HEK293T (cell line): ENCODE data around the gene RPRD1B.
A peak's percentile ranks its signal among the peaks of the same experiment; 100 is the strongest.

Experiments used
- CTCF ChIA-PET: fragments of 350-600 bp; formaldehyde crosslinking; extraction: SDS; loops from one replicate; lab custom pipeline; 2021; ENCODE audit warnings: antibody characterized with exemption, inconsistent platforms; lab: Yijun Ruan, JAX
- POLR2A ChIA-PET: fragments of 350-600 bp; formaldehyde crosslinking; extraction: SDS; loops from one replicate; lab custom pipeline; 2020; ENCODE audit warnings: antibody characterized with exemption, inconsistent platforms; lab: Yijun Ruan, JAX
- DNase-seq: peaks from one replicate; pipeline ENCODE4 v3.0.0; 2012; ENCODE audit warnings: mixed read lengths; ENCODE audit errors: extremely low spot score
- ARNT ChIP-seq: fragments of 450-650 bp; IDR thresholded peaks from 2 replicates; pipeline ENCODE4 v1.6.1; 2017; ENCODE audit warnings: mild to moderate bottlenecking
- BHLHE40 ChIP-seq: fragments of 450-650 bp; IDR thresholded peaks from 2 replicates; pipeline ENCODE4 v1.6.1; 2016; ENCODE audit warnings: mild to moderate bottlenecking, moderate library complexity, borderline replicate concordance
- CTBP1 ChIP-seq: fragments of 450-650 bp; IDR thresholded peaks from 2 replicates; pipeline ENCODE4 v1.6.1; 2016; ENCODE audit warnings: borderline replicate concordance
- ELF4 ChIP-seq: fragments of 450-650 bp; IDR thresholded peaks from 2 replicates; pipeline ENCODE4 v1.6.1; 2017; ENCODE audit warnings: antibody characterized with exemption
- FOXA1 ChIP-seq: fragments of 450-650 bp; IDR thresholded peaks from 2 replicates; pipeline ENCODE4 v1.6.1; 2016; ENCODE audit warnings: mild to moderate bottlenecking
- FOXK2 ChIP-seq: fragments of 450-650 bp; IDR thresholded peaks from 2 replicates; pipeline ENCODE4 v1.6.1; 2016; ENCODE audit warnings: mild to moderate bottlenecking
- FOXM1 ChIP-seq: fragments of 450-650 bp; IDR thresholded peaks from 2 replicates; pipeline ENCODE4 v1.6.1; 2017; ENCODE audit warnings: mild to moderate bottlenecking, borderline replicate concordance
- HDGF ChIP-seq: fragments of 450-650 bp; IDR thresholded peaks from 2 replicates; pipeline ENCODE4 v1.6.1; 2017; ENCODE audit warnings: antibody characterized with exemption, borderline replicate concordance
- L3MBTL2 ChIP-seq: fragments of 450-650 bp; conservative IDR thresholded peaks from 2 replicates; pipeline ENCODE4 v1.6.1; 2016; ENCODE audit warnings: mild to moderate bottlenecking
- LEF1 ChIP-seq: fragments of 450-650 bp; IDR thresholded peaks from 2 replicates; pipeline ENCODE4 v1.6.1; 2017; ENCODE audit warnings: mild to moderate bottlenecking, borderline replicate concordance
- NFRKB ChIP-seq: fragments of 450-650 bp; IDR thresholded peaks from 2 replicates; pipeline ENCODE4 v1.6.1; 2016; ENCODE audit warnings: mild to moderate bottlenecking, moderate library complexity
- PKNOX1 ChIP-seq: fragments of 450-650 bp; IDR thresholded peaks from 2 replicates; pipeline ENCODE4 v1.6.1; 2016
- SP1 ChIP-seq: fragments of 450-650 bp; IDR thresholded peaks from 2 replicates; pipeline ENCODE4 v1.6.1; 2017
- SUZ12 ChIP-seq: fragments of 450-650 bp; IDR thresholded peaks from 2 replicates; pipeline ENCODE4 v1.6.1; 2016; ENCODE audit warnings: mild to moderate bottlenecking
- TARDBP ChIP-seq: fragments of 450-650 bp; IDR thresholded peaks from 2 replicates; pipeline ENCODE4 v1.6.1; 2016
- ZNF384 ChIP-seq: fragments of 450-650 bp; IDR thresholded peaks from 2 replicates; pipeline ENCODE4 v1.6.1; 2016

Gene RPRD1B

GRCh38 chr20:38076548-38076947 is 43.0 kb downstream of the RPRD1B start:
- no peak for DNase-seq
- POLR2A ChIA-PET: no interaction called here
- CTCF ChIA-PET: interaction anchor here (2.7 kb wide), 1 partner anchor 145 kb away, joined by 10 read pairs; no protein-coding TSS in a partner anchor
- TF ChIP-seq ZNF384 (0 out of 2 replicates have a peak, but pooled peaks have one; percentile 40), BHLHE40 (no peak)

- DNase-seq: no peak
- ChIA-PET POLR2A (no interaction called here), CTCF (interaction anchor here (0.5 kb wide), 1 partner anchor 75 kb away, joined by 5 read pairs; no protein-coding TSS in a partner anchor)
- TF ChIP-seq HDGF (no peak), CTBP1 (no peak), TARDBP (no peak), PKNOX1 (no peak)
Observed at GRCh38 chr20:38078084-38078483, 44.5 kb downstream of the RPRD1B start.

- DNase-seq: no peak
- TF ChIP-seq TARDBP: no peak
- TF ChIP-seq SP1: no peak
- no peak for TF ChIP-seq CTBP1
- ChIA-PET CTCF (no interaction called here), POLR2A (no interaction called here)
Observed at GRCh38 chr20:38079353-38079752, 45.8 kb downstream of the RPRD1B start.

GRCh38 chr20:38081575-38081974 is 48.0 kb downstream of the RPRD1B start:
- CTCF ChIA-PET: interaction anchor here (4.1 kb wide), 1 partner anchor 8 kb away, joined by 12 read pairs; no protein-coding TSS in a partner anchor
- POLR2A ChIA-PET: no interaction called here
- no peak for DNase-seq
- no peak for TF ChIP-seq ZNF384

GRCh38 chr20:38082894-38083293 is 49.3 kb downstream of the RPRD1B start:
- TF ChIP-seq ARNT: no peak
- no peak for TF ChIP-seq SUZ12
- TF ChIP-seq L3MBTL2: no peak
- no peak for TF ChIP-seq CTBP1
- TF ChIP-seq ELF4: no peak
- TF ChIP-seq LEF1: no peak
- TF ChIP-seq FOXA1: no peak
- no peak for TF ChIP-seq NFRKB
- TF ChIP-seq PKNOX1: no peak
- no peak for TF ChIP-seq TARDBP
- ChIA-PET CTCF (interaction anchor here (0.7 to 4.1 kb wide), 2 partner anchors 9 to 548 kb away, joined by 5 to 12 read pairs; no protein-coding TSS in a partner anchor), POLR2A (no interaction called here)
- DNase-seq: no peak

- CTCF ChIA-PET: interaction anchor here (0.7 to 4.1 kb wide), 2 partner anchors 10 to 548 kb away, joined by 5 to 12 read pairs; no protein-coding TSS in a partner anchor
Observed at GRCh38 chr20:38083338-38084048, 49.9 kb downstream of the RPRD1B start.

GRCh38 chr20:38084425-38084951 is 50.9 kb downstream of the RPRD1B start:
- no peak for DNase-seq
- no peak for TF ChIP-seq NFRKB
- TF ChIP-seq ELF4: no peak
- TF ChIP-seq TARDBP: no peak
- no peak for TF ChIP-seq FOXA1
- POLR2A ChIA-PET: no interaction called here
- CTCF ChIA-PET: interaction anchor here (4.1 kb wide), 1 partner anchor 11 kb away, joined by 12 read pairs; no protein-coding TSS in a partner anchor

More at GRCh38 chr20:38083338-38084048, 49.9 kb downstream of the RPRD1B start:
- no peak for DNase-seq
- no peak for TF ChIP-seq ELF4
- no peak for TF ChIP-seq LEF1
- no peak for TF ChIP-seq SUZ12
- POLR2A ChIA-PET: no interaction called here

GRCh38 chr20:38085026-38085425 is 51.5 kb downstream of the RPRD1B start:
- no peak for TF ChIP-seq FOXK2
- TF ChIP-seq ELF4: no peak
- no peak for TF ChIP-seq SP1
- no peak for TF ChIP-seq FOXM1
- TF ChIP-seq FOXA1: no peak
- TF ChIP-seq L3MBTL2: no peak
- TF ChIP-seq ZNF384: no peak
- no peak for TF ChIP-seq PKNOX1
- no peak for TF ChIP-seq ARNT
- no peak for TF ChIP-seq BHLHE40
- no peak for TF ChIP-seq CTBP1
- TF ChIP-seq SUZ12: no peak
- no peak for TF ChIP-seq HDGF
- no peak for TF ChIP-seq TARDBP
- TF ChIP-seq LEF1: no peak
- no peak for TF ChIP-seq NFRKB
- ChIA-PET CTCF (interaction anchor here (4.1 kb wide), 1 partner anchor 12 kb away, joined by 12 read pairs; no protein-coding TSS in a partner anchor), POLR2A (no interaction called here)
- no peak for DNase-seq
